Transverse colon (tissue), 1 donor: ENCODE results near the gene ALPK3.

Experiments used
- EP300 ChIP-seq: sonication (generic); formaldehyde crosslinking; IDR thresholded peaks from one replicate; pipeline ENCODE4 v1.6.1; 2017; ENCODE audit warnings: antibody characterized with exemption, low read depth
- POLR2A ChIP-seq: fragments of 450-650 bp; IDR thresholded peaks from one replicate; pipeline ENCODE4 v1.6.1; 2016; ENCODE audit warnings: antibody characterized with exemption, mild to moderate bottlenecking, moderate library complexity

- TF ChIP-seq POLR2A (no peak), EP300 (no peak)
Measured at GRCh38 chr15:84903751-84904150, 86.6 kb downstream of the ALPK3 start.
